ENCODE measurements around the gene EBLN1. TPM values are rescaled to one million over a fixed set of nuclear protein-coding genes. Genes with fewer than 3 reads are reported as not detected.

EBLN1 gene
- total RNA-seq, 1 experiment from 2014 or later: not detected

GRCh38 chr10:22183771-22184461 is 33.9 kb downstream of the EBLN1 start:
- CTCF ChIA-PET: no interaction called here
- Mint-ChIP-seq H3K27ac (no peak overlapping the region), H3K27me3 (ENCODE audit: low read depth) (no peaks in the 10 kb centered on the region; the same call in 1 of the 2 replicates), H3K9me3 (peaks cover 17% of the 10 kb centered on the region), H3K4me3 (no peak overlapping the region), H3K36me3 (peaks cover 5% of the 10 kb centered on the region; the same call in 1 of the 2 replicates), H3K4me1 (peaks cover 7% of the 10 kb centered on the region)
- DNase-seq (ENCODE audit: low spot score): no peak
- POLR2A ChIA-PET: no interaction called here
- no peak for ATAC-seq
- TF ChIP-seq HMGXB4 (CRISPR knock-in tag; IDR thresholded peaks at IDR 0.05): no peak
- no peak for TF ChIP-seq GABPB1 (CRISPR knock-in tag; IDR thresholded peaks at IDR 0.05)
- TF ChIP-seq, protein P1, sequence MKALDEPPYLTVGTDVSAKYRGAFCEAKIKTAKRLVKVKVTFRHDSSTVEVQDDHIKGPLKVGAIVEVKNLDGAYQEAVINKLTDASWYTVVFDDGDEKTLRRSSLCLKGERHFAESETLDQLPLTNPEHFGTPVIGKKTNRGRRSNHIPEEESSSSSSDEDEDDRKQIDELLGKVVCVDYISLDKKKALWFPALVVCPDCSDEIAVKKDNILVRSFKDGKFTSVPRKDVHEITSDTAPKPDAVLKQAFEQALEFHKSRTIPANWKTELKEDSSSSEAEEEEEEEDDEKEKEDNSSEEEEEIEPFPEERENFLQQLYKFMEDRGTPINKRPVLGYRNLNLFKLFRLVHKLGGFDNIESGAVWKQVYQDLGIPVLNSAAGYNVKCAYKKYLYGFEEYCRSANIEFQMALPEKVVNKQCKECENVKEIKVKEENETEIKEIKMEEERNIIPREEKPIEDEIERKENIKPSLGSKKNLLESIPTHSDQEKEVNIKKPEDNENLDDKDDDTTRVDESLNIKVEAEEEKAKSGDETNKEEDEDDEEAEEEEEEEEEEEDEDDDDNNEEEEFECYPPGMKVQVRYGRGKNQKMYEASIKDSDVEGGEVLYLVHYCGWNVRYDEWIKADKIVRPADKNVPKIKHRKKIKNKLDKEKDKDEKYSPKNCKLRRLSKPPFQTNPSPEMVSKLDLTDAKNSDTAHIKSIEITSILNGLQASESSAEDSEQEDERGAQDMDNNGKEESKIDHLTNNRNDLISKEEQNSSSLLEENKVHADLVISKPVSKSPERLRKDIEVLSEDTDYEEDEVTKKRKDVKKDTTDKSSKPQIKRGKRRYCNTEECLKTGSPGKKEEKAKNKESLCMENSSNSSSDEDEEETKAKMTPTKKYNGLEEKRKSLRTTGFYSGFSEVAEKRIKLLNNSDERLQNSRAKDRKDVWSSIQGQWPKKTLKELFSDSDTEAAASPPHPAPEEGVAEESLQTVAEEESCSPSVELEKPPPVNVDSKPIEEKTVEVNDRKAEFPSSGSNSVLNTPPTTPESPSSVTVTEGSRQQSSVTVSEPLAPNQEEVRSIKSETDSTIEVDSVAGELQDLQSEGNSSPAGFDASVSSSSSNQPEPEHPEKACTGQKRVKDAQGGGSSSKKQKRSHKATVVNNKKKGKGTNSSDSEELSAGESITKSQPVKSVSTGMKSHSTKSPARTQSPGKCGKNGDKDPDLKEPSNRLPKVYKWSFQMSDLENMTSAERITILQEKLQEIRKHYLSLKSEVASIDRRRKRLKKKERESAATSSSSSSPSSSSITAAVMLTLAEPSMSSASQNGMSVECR (CRISPR knock-in tag; IDR thresholded peaks at IDR 0.05; ENCODE audit: borderline replicate concordance): no peak
- no peak for TF ChIP-seq NFE2L1 (CRISPR knock-in tag; IDR thresholded peaks at IDR 0.05)

- no peak overlapping the region for H3K27ac Mint-ChIP-seq
- H3K27me3 Mint-ChIP-seq (ENCODE audit: low read depth): no peaks in the 10 kb centered on the region; the same call in 1 of the 2 replicates
- DNase-seq (ENCODE audit: low spot score): no peak
- peaks cover 7% of the 10 kb centered on the region for H3K4me1 Mint-ChIP-seq
- ATAC-seq: no peak
- ChIA-PET POLR2A (no interaction called here), CTCF (no interaction called here)
- peaks cover 5% of the 10 kb centered on the region; the same call in 1 of the 2 replicates for H3K36me3 Mint-ChIP-seq
- peaks cover 17% of the 10 kb centered on the region for H3K9me3 Mint-ChIP-seq
- TF ChIP-seq FOXK1 (CRISPR knock-in tag; IDR thresholded peaks at IDR 0.05) (no peak), JUN (CRISPR knock-in tag; IDR thresholded peaks at IDR 0.05) (no peak)
- no peak overlapping the region for H3K4me3 Mint-ChIP-seq
Observed at GRCh38 chr10:22180724-22181123, 37.1 kb downstream of the EBLN1 start.

- ChIA-PET CTCF (no interaction called here), POLR2A (no interaction called here)
- H3K9me3 Mint-ChIP-seq: peaks cover 19% of the 10 kb centered on the region
- H3K27me3 Mint-ChIP-seq (ENCODE audit: low read depth): no peaks in the 10 kb centered on the region; the same call in 1 of the 2 replicates
- no peak for ATAC-seq
- H3K36me3 Mint-ChIP-seq: peaks cover 9% of the 10 kb centered on the region
- no peak overlapping the region for H3K27ac Mint-ChIP-seq
- H3K4me3 Mint-ChIP-seq: no peak overlapping the region
- TF ChIP-seq NFE2L1 (CRISPR knock-in tag; IDR thresholded peaks at IDR 0.05) (no peak), E2F4 (CRISPR knock-in tag; IDR thresholded peaks at IDR 0.05; ENCODE audit: borderline replicate concordance, low read depth) (no peak), JAZF1 (CRISPR knock-in tag; IDR thresholded peaks at IDR 0.05) (no peak), NFYB (CRISPR knock-in tag; conservative IDR thresholded peaks at IDR 0.05; ENCODE audit: low read depth) (no peak), ZNF121 (CRISPR knock-in tag; IDR thresholded peaks at IDR 0.05) (no peak), RELA (CRISPR knock-in tag; IDR thresholded peaks at IDR 0.05; ENCODE audit: borderline replicate concordance) (no peak), MLX (CRISPR knock-in tag; IDR thresholded peaks at IDR 0.05) (no peak), MXD4 (CRISPR knock-in tag; IDR thresholded peaks at IDR 0.05; ENCODE audit: borderline replicate concordance) (no peak), EMX1 (CRISPR knock-in tag; IDR thresholded peaks at IDR 0.05) (no peak), HMGA2 (CRISPR knock-in tag; IDR thresholded peaks at IDR 0.05) (no peak), ZNF396 (CRISPR knock-in tag; IDR thresholded peaks at IDR 0.05; ENCODE audit: borderline replicate concordance) (no peak)
- TF ChIP-seq, protein P2, sequence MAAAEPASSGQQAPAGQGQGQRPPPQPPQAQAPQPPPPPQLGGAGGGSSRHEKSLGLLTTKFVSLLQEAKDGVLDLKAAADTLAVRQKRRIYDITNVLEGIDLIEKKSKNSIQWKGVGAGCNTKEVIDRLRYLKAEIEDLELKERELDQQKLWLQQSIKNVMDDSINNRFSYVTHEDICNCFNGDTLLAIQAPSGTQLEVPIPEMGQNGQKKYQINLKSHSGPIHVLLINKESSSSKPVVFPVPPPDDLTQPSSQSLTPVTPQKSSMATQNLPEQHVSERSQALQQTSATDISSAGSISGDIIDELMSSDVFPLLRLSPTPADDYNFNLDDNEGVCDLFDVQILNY (CRISPR knock-in tag; IDR thresholded peaks at IDR 0.05): no peak
- TF ChIP-seq, protein P3, sequence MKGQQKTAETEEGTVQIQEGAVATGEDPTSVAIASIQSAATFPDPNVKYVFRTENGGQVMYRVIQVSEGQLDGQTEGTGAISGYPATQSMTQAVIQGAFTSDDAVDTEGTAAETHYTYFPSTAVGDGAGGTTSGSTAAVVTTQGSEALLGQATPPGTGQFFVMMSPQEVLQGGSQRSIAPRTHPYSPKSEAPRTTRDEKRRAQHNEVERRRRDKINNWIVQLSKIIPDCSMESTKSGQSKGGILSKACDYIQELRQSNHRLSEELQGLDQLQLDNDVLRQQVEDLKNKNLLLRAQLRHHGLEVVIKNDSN (CRISPR knock-in tag; IDR thresholded peaks at IDR 0.05): no peak
- H3K4me1 Mint-ChIP-seq: peaks cover 2% of the 10 kb centered on the region; the same call in 1 of the 2 replicates
- DNase-seq (ENCODE audit: low spot score): no peak
Observed at GRCh38 chr10:22174442-22174841, 43.4 kb downstream of the EBLN1 start.
